Subcutaneous preadipocyte (primary cell): ENCODE measurements around the gene ATP1B2. TPM values are rescaled to one million over a fixed set of nuclear protein-coding genes. Genes with fewer than 3 reads are reported as not detected.

Source experiments
- total RNA-seq: library from RNA; depleted of rRNA; stranded (reverse); fragments of >200 nt; gene quantifications from 2 replicates; pipeline ENCODE4 v1.2.3, GENCODE V29; 2012

ATP1B2 gene, protein sequence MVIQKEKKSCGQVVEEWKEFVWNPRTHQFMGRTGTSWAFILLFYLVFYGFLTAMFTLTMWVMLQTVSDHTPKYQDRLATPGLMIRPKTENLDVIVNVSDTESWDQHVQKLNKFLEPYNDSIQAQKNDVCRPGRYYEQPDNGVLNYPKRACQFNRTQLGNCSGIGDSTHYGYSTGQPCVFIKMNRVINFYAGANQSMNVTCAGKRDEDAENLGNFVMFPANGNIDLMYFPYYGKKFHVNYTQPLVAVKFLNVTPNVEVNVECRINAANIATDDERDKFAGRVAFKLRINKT
- total RNA-seq: not detected in 2 replicates

DNA sequence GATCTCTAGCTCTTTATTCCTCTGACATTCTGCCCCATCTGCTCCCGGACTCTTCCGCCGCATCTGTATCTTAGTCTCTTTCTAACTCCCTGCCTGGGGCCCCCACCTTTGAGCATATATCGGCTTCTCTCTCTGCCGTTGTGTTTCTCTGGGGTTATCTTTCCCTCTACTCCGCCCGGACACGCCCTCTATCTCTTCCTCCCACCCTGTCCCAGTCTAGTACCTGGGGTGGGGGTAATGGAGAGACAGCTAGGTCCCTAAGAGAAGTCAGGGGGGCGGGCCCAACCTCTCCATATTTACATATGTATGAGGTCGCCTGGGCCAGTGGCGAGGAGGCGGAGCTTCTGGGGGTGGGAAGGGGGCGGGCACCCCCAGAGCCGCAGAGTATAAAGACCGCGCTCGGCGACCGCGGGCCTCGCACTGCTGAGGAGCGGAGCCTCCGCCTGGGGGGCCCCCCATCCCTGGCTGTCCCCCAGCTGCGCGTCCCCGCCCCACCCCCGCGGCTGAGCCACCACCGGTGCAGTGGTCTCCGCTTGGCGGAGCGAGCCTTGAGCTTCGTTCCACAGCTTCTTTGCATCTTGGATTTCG is at the start of gene ATP1B2:
ATP1B2 (plus strand) TSS at position 418 of the 588 bp plus-strand sequence. CDS start 593 bp downstream, outside the sequence.

DNA sequence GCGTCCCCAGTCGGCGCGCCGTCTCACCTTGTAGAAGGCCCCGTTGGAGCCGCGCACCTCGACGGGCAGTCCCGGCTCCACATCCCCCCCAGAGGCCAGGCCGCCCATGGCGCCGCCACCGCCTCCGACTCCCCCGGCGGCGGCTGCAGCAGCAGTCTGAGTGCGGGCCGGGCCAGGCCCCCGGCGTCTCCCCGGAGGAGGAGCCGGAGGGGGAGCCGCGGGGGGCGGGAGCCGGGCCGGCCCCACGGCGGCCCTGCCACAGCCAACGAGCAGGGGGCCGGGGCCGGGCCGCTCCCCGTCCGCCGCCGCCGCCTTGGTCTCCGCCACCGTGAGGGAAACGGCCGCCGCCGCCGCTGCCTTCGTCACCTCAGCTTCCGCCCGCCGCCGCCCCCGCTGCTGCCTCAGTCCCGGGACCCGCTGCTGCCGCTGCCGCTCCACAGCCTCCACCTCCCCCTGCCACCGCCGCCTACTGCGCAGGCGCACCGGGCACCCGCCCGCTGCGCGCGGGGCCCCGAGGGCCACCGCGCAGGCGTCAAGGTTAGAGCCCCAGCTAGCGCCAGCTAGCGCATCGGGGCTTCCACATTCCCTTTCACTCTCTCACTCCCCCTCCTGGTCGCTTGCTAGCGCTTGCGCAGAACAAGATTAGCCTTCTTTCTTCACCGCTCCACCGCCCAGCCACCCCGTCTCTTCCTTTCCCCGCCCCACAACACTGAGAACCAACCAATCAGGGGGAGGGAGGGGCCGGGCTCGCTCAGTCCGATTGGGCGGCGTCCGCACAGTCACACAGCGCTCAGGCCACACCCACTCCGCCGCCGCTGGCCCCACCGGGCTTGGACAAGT is 36.1 kb upstream of the ATP1B2 start, which contains the start of gene FXR2:
FXR2 (minus strand) TSS at position 473 of the 840 bp plus-strand sequence; CDS start at position 108, 365 bp downstream.

DNA sequence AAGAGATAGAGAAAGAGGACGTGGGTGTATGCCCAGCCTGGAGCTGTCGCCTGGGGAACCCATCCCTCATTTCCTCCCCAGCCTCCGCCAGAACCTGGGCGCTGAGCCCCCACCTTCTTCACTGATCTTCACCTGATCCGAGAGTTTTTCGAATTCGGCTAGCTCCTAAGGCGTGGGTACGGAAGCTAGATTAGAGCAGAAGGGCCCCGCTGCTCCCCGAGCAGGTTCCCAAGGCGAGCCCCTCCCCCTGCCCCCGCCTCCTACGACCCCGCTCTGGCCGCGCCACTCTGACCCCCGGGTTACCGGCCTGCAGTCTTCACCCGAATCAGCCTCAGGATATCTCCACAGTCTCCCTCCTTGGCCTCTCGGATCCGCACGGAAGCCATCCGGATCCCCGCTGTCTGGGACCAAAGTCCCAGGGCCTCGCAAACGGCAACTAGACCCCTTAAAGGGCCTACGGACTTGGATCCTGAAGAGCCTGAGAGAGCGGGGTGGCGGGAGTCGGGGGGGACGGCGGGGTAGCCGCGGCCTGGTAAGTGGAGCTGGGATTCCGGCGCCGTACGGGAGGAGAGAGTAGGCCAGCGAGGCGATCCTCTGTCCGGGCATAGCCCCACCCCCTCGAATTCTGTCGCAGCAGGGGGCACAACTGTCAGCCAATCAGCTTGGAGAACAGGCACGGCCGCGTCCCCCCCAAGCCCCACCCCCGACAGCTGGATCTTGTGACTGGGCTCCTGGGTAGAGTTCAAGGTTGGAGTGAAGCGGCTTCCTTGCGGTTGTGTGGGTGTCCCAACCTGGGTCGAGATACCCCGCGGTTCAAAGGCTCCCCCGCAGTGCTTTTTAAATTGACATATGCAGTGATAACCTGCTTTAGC is 23.2 kb upstream of the ATP1B2 start, which contains the start of gene SAT2:
SAT2 (minus strand) TSS at position 572 of the 872 bp plus-strand sequence; CDS start at position 386, 186 bp downstream.

DNA sequence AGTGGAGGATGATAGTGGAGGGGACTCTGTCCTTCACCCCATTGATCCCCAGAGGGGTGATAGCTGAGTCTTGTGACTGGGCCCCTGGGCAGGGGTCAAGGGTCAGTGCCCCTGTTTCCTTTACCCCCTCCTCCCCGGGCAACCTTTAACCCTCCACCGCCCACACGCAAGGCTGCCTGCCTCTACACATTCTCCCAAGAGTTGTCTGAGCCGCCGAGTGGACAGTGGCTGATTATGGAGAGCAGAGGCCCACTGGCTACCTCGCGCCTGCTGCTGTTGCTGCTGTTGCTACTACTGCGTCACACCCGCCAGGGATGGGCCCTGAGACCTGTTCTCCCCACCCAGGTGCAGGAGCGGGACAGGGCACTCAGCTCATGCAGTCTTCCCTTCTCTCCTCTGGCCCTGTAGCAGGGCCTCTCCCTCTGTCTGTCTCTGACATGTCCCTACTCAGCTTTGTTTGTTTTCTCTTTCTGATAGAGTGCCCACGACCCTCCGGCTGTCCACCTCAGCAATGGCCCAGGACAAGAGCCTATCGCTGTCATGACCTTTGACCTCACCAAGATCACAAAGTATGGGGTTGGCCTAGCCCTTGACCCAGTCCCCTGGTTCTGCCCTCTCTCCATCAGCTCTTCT is 20.7 kb upstream of the ATP1B2 start, which contains the start of gene SHBG:
SHBG (plus strand) TSS at position 197 of the 633 bp plus-strand sequence; CDS start at position 235, 38 bp downstream.

DNA sequence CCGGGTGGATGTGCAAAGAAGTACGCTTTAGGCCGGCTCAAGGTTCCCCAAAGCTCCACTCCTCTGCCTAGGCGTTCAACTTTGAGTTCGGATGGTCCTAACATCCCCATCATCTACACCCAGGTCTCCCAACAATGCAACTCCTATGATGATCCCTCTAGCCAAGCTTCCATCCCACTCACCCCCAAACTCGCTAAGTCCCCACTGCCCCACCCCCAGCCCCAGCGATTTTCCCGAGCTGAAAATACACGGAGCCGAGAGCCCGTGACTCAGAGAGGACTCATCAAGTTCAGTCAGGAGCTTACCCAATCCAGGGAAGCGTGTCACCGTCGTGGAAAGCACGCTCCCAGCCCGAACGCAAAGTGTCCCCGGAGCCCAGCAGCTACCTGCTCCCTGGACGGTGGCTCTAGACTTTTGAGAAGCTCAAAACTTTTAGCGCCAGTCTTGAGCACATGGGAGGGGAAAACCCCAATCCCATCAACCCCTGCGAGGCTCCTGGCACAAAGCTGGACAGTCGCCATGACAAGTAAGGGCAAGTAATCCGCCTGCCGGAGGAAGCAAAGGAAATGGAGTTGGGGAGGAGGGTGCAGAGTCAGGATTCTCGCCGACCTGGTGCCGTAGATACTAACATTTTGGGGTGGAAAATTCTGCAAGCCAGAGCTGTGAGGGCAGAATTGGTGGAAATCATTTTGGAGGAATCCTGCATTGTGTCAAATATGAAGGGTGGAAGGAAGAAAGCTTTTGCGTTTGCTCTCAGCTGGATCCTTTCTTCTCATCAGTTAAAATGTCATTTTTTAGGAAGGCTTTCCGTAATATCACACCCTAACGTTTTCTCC is 36.6 kb downstream of the ATP1B2 start, which contains the start of gene TP53:
TP53 (minus strand) TSS at position 419 of the 836 bp plus-strand sequence. CDS start 10,896 bp downstream, outside the sequence.

DNA sequence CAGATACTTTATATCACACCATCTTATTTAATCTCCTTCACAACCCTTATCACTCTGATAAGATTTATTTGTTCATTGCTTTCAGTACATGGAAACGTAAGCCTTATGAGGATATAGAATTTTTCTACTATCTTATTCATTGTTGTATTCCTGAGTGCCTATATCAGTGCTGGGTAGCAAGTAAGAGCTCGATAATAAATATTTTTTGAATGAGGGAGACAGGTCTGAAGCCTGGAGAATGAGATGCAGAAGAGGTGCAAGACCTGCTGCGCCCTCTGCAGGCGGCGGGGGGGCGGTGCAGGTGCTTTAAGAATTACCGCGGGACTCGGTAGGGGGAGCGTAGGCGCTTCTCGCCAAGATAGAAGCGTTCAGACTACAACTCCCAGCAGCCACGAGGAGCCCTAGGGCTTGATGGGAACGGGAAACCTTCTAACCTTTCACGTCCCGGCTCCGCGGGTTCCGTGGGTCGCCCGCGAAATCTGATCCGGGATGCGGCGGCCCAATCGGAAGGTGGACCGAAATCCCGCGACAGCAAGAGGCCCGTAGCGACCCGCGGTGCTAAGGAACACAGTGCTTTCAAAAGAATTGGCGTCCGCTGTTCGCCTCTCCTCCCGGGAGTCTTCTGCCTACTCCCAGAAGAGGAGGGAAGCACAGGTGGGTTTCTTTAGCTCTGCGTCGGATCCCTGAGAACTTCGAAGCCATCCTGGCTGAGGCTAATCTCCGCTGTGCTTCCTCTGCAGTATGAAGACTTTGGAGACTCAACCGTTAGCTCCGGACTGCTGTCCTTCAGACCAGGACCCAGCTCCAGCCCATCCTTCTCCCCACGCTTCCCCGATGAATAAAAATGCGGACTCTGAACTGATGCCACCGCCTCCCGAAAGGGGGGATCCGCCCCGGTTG is 37.4 kb downstream of the ATP1B2 start, which contains the start of gene WRAP53:
WRAP53 (plus strand) TSS at position 570 of the 900 bp plus-strand sequence; CDS start at position 742, 172 bp downstream.

DNA sequence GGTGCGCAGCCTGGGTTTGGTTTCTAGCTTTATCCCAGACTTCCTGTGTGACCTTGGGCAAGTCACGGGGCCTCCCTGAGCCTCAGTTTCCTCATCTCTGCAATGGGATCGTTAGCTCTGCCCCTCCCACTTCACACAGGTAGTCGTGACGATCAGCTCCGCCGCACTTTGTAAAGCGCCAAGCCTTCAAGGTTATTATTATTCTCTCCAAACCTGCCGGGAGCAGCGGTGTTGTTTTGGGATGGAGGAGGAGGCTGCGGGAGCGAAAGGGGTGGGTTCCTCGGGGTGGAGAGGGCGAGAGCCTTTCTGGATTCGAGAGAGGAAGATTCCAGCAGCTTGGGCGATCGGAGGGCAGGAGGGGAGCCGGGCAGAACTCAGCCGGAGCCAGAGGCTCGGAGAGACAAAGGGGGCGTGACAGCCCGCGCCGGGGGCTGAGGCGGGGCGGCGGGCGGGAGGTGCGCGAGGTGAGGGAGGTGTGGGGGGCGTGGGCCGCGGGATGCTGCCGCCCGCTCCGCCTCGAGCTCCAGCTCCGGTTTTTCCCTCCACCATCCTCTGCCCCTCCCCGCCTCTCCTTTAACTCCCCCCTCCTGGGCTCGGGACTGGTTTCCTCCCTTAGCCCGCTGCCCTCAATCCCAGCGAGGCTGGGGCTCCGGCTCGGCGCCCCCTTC is 54.0 kb downstream of the ATP1B2 start, which contains the start of gene EFNB3:
EFNB3 (plus strand) TSS at position 602 of the 668 bp plus-strand sequence. CDS start 397 bp downstream, outside the sequence.

Other genes with a start within 250 kb of the ATP1B2 start
- 103 and 132 TPM in 2 replicates for gene TMEM256, start 246.8 kb upstream of the ATP1B2 start, total RNA-seq
- gene NLGN2, start 243.1 kb upstream of the ATP1B2 start, total RNA-seq: 2.9 and 4.4 TPM in 2 replicates
- not detected in 2 replicates for gene SPEM1, start 230.6 kb upstream of the ATP1B2 start, total RNA-seq
- gene SPEM2, start 225.3 kb upstream of the ATP1B2 start, total RNA-seq: not detected in 2 replicates
- not detected in 2 replicates for gene SPEM3, start 222.1 kb upstream of the ATP1B2 start, total RNA-seq
- gene TMEM102, start 215.5 kb upstream of the ATP1B2 start, total RNA-seq: 0.98 and 1.1 TPM in 2 replicates
- gene FGF11, start 211.4 kb upstream of the ATP1B2 start, total RNA-seq: under 0.01 and 0.37 TPM in 2 replicates
- 2.0 and 3.7 TPM in 2 replicates for gene CHRNB1, start 205.9 kb upstream of the ATP1B2 start, total RNA-seq
- gene ZBTB4, start 171.3 kb upstream of the ATP1B2 start, total RNA-seq: 19.1 and 19.5 TPM in 2 replicates
- gene SLC35G6, start 169.5 kb upstream of the ATP1B2 start, total RNA-seq: not detected in 2 replicates
- 81.9 and 112 TPM in 2 replicates for gene POLR2A, start 166.6 kb upstream of the ATP1B2 start, total RNA-seq
- 5.5 and 8.5 TPM in 2 replicates for gene TNFSF12, start 101.9 kb upstream of the ATP1B2 start, total RNA-seq
- 0.59 and 1.1 TPM in 2 replicates for gene TNFSF13, start 92.2 kb upstream of the ATP1B2 start, total RNA-seq
- 69.1 and 70.0 TPM in 2 replicates for gene SENP3, start 89.0 kb upstream of the ATP1B2 start, total RNA-seq
- gene CD68, start 71.3 kb upstream of the ATP1B2 start, total RNA-seq: 39.7 and 53.0 TPM in 2 replicates
- 116 and 129 TPM in 2 replicates for gene MPDU1, start 67.1 kb upstream of the ATP1B2 start, total RNA-seq
- 0.20 TPM in 1 of 2 replicates, not detected in the other for gene SOX15, start 60.8 kb upstream of the ATP1B2 start, total RNA-seq
- gene FXR2, start 36.0 kb upstream of the ATP1B2 start, total RNA-seq: 27.6 and 35.8 TPM in 2 replicates
- gene SAT2, start 23.1 kb upstream of the ATP1B2 start, total RNA-seq: 19.2 and 20.9 TPM in 2 replicates
- 0.37 and 0.39 TPM in 2 replicates for gene SHBG, start 20.8 kb upstream of the ATP1B2 start, total RNA-seq
- 30.9 and 46.9 TPM in 2 replicates for gene TP53, start 36.6 kb downstream of the ATP1B2 start, total RNA-seq
- gene WRAP53, start 37.6 kb downstream of the ATP1B2 start, total RNA-seq: 8.1 and 10.2 TPM in 2 replicates
- gene EFNB3, start 54.3 kb downstream of the ATP1B2 start, total RNA-seq: 0.37 and 0.59 TPM in 2 replicates
- 0.37 and 0.39 TPM in 2 replicates for gene DNAH2, start 66.8 kb downstream of the ATP1B2 start, total RNA-seq
- 3.3 and 5.1 TPM in 2 replicates for gene KDM6B, start 183.3 kb downstream of the ATP1B2 start, total RNA-seq
- gene TMEM88, start 204.1 kb downstream of the ATP1B2 start, total RNA-seq: 0.20 TPM in 1 of 2 replicates, not detected in the other
- gene NAA38, start 206.6 kb downstream of the ATP1B2 start, total RNA-seq: 61.6 and 106 TPM in 2 replicates
- 8.8 and 11.5 TPM in 2 replicates for gene CYB5D1, start 207.1 kb downstream of the ATP1B2 start, total RNA-seq
- gene CHD3, start 237.9 kb downstream of the ATP1B2 start, total RNA-seq: 58.1 and 58.4 TPM in 2 replicates